ENCODE measurements around the gene CCDC154. TPM values are rescaled to one million over a fixed set of nuclear protein-coding genes. Genes with fewer than 3 reads are reported as not detected.

The CCDC154 gene
- total RNA-seq, 1 donor from 2014 or later: 2.2 TPM

DNA sequence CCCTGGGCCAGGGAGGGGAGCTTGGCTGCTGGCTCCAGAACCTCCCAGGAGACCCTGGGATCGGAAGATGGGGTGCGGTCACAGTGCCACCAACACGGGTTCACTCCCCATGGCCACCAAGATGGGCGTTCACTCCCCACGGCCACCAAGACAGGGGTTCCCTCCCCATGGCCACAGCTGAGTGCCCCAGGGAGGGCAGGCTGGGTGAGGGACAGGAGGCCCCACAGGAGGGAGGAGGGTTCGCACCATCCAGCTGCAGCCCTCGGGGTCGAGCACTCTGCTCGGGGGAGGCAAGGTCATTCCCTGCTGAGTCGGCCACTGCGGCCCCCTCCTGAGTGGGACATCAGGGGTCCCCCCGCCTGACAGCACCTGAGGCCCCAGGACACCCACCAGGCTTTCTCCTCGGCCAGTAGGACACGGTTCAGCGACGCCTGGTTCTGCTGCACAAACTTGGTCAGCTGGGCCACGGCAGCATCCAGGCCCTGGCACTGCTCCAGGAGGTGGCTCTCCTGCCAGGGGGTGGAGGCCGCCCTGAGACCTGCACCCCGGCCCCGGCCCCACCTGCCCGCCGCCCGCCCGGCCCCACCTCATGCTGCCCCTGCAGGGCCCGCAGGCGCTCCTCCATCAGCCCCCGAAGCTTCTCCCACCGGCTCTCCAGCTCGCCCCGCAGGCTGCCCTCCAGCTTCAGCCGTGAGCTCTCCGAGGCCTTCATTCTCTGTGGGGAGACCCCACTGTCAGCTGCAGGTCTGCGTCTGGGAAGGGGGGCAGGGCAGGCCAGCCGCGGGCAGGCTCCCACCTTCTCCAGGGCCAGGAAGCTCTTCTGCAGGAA is 5.9 kb downstream of the CCDC154 start:
- intact Hi-C loops (cut with micrococcal nuclease): no loop called here

- intact Hi-C loops (cut with micrococcal nuclease): no loop called here
Observed at GRCh38 chr16:1437606-1438005, 6.8 kb downstream of the CCDC154 start.

GRCh38 chr16:1436731-1437355 is 7.5 kb downstream of the CCDC154 start:
- intact Hi-C loops (cut with micrococcal nuclease): no loop called here

GRCh38 chr16:1435921-1436697 is 8.2 kb downstream of the CCDC154 start:
- intact Hi-C loops (cut with micrococcal nuclease): no loop called here

GRCh38 chr16:1434644-1435592 is 9.4 kb downstream of the CCDC154 start:
- intact Hi-C loops (cut with micrococcal nuclease): no loop called here

DNA sequence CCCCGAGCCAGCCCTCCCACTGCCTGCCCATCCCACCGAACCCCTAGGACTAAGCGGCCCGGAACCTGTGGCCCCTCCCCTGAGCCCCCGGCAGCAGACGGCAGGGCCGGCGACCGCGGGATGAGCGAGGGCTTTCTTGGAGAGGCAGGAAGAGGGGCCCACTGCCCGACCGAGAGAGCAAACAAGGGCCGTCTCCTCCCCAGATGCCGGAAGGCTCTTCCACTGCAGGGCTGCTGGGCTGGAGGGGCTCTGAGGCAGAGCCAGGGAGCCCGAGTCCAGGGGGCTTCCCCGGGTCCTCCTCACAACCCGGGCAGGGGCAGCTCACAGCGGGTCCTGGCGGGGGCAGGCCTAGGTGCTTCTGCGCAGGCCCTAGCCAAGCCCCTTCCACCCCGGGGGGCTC is 10.6 kb downstream of the CCDC154 start:
- intact Hi-C loops (cut with micrococcal nuclease): no loop called here

DNA sequence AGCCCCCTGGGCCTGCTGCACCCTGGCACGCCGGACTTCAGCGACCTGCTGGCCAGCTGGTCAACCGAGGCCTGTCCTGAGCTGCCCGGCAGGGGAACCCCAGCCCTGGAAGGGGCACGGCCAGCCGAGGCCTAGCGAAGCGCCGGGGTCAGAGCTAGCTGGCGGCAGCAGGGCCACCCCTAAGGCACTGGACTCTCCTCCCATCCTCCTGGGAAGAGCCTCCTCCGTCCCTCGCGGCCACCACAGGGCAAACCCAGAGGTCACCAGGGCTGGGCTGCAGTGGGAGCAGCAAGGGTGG is 11.1 kb downstream of the CCDC154 start:
- intact Hi-C loops (cut with micrococcal nuclease): no loop called here

- intact Hi-C loops (cut with micrococcal nuclease): no loop called here
Observed at GRCh38 chr16:1432388-1433262, 11.7 kb downstream of the CCDC154 start.

DNA sequence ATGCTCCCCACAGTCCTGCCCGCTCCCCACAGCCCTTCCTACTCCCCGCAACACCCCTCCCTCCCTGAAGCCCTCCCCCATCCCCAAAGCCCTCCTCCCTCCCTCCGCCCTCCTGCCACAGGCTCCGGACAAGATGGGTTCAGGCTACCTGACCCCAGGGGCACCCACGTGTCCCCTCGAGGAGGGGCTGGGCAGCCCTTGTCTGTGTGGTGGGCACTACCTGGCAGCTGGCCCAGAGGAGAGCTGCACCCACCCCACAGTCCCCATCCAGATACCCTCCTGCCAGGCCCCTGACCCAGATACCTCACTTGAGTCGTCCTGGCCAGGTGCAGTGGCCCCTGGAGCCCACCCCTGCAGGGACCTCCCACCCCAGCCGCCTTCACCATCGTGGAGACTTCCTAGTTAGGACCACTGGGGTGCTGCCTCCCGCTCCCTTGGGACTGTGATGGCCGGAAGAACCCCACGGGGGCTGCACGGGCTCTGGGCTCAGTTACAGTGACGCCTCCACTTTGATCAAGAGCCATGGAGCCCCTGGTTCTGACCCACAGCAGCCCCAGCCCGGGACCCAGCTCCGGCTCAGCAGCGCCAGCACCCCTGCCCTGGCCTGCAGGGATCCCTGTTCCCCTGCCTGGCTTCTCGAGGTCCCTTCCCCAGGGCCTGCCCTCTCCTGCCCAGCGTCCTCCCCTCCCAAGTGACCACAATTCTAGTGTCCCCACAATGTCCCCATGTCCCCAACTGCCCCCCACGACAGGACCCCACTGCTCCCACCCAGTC is 12.7 kb downstream of the CCDC154 start:
- intact Hi-C loops (cut with micrococcal nuclease): no loop called here

DNA sequence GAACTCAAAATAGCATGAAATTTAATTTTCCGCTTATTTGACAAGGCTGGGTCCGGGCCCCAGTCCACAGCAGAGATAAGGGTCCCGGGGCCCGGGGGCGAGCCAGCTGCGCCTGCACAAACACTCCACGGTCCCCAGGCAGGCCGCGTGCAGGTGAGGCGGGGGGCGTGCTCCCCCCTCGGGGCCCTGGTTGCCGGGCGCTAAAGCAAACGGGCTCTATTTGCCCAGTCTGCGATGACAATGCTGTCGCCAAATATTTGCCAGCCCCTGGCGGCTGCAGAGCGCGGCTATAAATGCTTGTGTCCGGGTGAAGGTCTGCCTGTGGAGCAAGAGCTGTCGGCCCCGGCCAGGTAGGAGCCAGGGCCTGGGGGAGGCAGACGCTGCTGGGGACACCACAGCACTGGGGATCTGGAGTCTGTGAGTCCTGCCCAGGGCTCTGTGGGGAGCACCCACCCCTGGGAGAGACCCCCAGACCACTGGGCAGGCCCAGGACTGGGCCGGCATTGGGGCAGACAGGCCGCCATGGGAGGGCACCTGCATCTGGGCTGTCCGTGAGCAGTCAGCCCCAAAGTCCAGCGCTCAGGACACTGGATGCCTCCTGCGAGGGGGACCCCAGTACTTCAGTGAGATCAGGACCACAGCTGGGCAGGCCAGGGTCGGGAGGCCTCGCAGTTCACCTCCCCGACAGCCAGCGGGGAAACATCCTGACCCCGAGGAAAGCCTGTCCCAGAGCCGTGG is 13.4 kb downstream of the CCDC154 start, which contains the start of gene PERCC1:
TSS of gene PERCC1 (plus strand) at position 320 of the 738 bp plus-strand sequence. CDS start 1,516 bp downstream, outside the sequence.
- intact Hi-C loops (cut with micrococcal nuclease): no loop called here

GRCh38 chr16:1430214-1430758 is 14.1 kb downstream of the CCDC154 start:
- intact Hi-C loops (cut with micrococcal nuclease): no loop called here

GRCh38 chr16:1429631-1430030 is 14.7 kb downstream of the CCDC154 start:
- intact Hi-C loops (cut with micrococcal nuclease): no loop called here

DNA sequence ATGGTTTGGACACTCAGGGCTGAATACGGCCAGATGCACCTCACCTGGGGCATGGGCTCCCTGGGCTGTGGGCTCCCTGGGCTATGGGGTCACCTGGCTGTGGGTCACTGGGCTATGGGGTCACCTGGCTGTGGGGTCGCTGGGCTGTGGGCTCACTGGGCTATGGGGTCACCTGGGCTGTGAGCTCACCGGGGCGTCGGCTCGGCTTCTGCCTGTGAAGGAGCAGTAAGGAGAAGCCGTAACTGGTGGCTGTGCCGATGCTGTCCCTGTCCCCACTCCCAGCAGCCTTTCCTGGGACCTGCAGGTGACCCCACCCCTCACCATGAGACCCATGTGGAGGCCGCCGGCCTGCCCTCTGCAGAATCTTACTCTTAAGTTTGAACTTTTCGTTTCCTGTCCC is 15.3 kb downstream of the CCDC154 start:
- intact Hi-C loops (cut with micrococcal nuclease): no loop called here

GRCh38 chr16:1428511-1428910 is 15.8 kb downstream of the CCDC154 start:
- intact Hi-C loops (cut with micrococcal nuclease): no loop called here

DNA sequence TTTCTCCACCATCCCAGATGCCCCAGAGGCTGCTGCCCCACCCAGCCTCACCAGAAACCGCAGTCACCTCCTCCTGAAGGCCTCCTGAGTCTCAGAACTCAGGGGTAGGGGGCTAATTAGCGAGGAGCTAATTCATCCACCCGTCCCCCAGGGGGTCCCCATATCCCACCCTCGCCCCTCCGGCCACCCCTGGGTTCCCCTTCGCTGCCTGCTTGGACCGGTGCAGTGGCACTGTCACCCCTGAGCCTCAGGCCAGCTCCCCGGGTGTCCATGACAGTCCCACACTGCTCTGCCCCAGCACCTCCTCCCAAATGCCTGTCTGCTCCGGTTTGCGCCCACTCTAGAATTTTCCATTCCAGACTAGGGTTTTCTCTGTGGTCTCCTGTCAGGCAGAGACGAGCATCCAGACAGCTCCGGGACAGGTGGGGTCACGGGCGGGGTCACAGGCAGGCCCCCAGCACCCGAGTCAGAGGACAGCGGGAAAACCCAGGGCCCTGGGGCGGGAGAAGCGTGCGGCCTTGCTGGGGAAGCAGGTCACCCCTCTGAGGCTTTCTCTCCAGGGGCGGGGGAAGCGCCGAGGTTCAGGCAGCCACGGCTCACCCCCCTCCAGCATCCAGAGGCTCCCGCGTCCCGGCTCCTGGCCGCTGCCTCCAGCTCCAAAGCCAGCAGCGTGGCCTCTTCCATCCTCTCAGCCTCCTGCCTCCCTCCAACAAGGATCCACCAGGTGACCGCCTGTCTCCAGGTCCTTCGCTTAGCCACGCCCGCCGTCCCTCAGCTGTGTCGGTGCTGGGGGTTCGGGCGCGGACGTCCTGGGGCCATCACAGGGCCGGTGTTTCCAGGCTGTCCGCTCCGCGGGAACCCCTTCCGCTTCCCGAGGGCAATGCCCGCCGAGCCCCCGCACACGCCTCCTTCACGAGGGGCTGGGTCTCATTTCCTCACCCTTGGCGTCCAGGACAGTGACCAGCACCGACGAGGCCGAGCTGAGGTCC is 16.6 kb downstream of the CCDC154 start:
- intact Hi-C loops (cut with micrococcal nuclease): no loop called here

GRCh38 chr16:1426734-1427471 is 17.5 kb downstream of the CCDC154 start:
- intact Hi-C loops (cut with micrococcal nuclease): no loop called here

All from T-helper 2 cell treated with Interferon-gamma antibody and Interleukin-4, amounts not matched to agents 100 ng/mL and 5 ng/mL, for 36 hours (primary cell).